Cerebellar cortex (tissue), 1 donor: ENCODE results near the gene CDX2.

Experiments used
- DNase-seq: peaks from one replicate; pipeline ENCODE4 v3.0.0-alpha.2; 2015; ENCODE audit warnings: low spot score

Gene CDX2

DNA sequence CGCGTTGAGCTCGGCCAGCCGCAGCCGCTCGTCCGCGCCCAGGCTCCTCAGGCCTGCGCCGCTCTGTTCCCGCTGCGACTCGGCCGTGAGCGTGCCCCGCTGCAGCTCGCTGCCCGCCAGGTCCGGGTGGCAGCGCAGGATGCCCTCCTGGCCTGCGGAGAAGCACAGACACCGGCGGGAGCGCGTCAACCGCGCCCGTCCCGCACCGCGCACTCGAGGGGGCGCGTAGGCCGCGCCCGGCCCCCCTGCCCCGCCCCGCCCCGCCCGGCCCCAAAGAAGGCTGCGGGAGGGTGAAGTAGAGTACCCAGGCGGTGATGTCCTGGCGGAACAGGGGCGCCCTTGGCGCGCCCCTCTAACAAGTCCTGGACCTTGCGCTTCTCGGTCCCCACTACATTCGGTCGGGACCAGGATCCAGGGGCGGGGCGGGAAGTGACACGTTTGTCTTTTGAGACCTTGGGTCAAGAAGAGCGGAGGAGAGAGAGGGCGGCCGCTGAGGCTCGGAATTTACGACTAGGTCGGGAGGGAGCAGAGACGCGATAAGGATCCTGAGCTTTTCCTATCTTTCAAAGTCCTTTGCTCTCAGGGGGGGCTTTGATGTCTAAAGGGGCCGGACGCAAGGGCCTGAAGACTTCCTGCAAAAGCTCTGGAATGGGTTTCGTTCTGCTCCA, 9.3 kb upstream of the CDX2 start:
- no peak for DNase-seq

GRCh38 chr13:27977476-27978300, 8.6 kb upstream of the CDX2 start:
- no peak for DNase-seq

DNA sequence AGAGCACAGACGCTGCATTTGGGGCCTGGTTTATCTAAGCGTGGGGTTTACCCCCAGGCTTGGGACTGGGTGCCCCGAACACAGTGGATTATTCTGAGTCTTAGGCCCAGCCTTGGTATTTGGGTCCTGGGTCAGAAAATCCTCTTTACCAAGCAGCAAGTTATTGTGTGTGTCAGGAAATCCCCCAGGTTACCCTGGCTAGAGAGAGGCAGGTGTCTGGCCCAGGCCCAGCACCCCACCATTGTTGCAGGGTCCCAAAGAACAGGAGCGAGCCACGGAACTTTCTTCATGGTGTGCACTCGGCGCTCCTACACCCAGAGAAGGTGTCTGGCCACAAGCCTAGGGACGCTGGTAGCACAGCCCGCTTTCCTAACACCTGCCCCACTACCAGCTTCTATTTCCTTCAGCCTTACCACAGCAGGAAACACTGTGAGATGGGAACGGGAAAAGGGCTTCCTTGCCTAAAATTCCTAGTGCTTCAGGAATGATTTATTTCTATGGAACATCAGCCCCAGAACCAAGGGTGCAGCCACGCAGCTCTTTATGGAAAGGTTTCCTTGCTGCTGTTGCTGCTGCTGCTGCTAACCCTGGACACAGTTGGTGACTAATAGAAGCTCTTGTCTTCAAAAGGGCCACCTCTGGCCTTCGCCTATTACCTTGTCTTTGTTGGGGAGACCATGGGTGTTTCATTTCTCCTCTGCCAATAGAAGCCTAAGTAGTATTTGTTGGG, 7.4 kb upstream of the CDX2 start:
- no peak for DNase-seq

GRCh38 chr13:27975564-27976361, 6.6 kb upstream of the CDX2 start:
- DNase-seq: no peak

DNA sequence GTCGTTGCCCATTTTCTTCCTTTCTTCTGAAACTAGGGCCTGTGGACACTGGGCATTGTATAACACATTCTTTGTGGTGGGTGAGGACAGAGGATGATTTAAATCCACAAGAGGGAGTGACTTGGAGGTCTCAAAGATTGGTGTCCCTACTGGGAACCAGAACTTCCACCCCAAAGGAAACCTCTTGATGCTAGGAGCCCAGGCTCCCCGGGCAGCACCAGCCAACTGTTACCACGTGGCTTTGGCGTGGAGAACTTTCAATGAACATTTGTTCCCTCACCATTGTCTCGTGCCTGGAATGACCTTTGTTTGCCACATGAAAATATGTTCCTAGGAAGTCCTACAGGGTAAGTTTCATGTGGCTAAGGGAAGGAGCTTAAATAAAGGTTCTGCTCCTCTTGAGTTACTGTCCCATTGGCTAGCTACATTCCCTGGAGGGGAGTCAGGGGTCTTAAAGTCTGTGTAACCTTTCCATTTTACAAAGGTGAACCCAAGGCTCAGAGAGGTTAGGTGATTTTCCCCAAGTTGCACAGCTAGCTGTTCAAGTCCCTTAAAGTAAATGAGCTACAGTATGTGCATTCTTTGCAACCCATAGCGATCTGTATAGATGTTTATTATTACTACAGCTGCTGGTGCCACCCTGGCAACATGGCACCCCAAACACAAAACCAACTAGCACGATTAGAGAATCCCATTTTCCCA, 5.0 kb upstream of the CDX2 start:
- no peak for DNase-seq

GRCh38 chr13:27973291-27973690, 4.2 kb upstream of the CDX2 start:
- DNase-seq: no peak

GRCh38 chr13:27972478-27972820, 3.3 kb upstream of the CDX2 start:
- DNase-seq: no peak

- no peak for DNase-seq
These were observed 2.8 kb upstream of the CDX2 start for GRCh38 chr13:27971776-27972477.

GRCh38 chr13:27971236-27971645, 2.1 kb upstream of the CDX2 start:
- no peak for DNase-seq

GRCh38 chr13:27970382-27971235, 1.5 kb upstream of the CDX2 start:
- no peak for DNase-seq

DNA sequence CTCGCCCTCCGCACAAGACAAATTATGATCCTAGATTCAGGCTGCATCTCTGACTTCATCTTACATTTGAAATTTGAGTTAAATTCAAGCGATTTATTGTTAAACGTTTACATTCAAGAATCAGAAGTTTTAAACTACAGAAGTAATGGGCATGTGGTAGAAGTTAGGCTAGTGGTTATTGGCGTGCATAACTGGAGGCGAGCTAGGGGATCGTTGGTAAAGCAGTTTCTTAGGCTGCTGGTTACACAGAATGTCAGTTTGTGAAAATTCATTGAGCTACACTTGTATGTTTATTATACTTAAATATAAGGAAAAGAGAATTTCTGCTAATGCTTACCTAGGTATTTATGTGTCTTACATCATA, 733 bp upstream of the CDX2 start:
- no peak for DNase-seq

GRCh38 chr13:27968316-27969081, 616 bp downstream of the CDX2 start:
- DNase-seq: no peak

GRCh38 chr13:27967736-27968315, 1.3 kb downstream of the CDX2 start:
- DNase-seq: no peak

DNA sequence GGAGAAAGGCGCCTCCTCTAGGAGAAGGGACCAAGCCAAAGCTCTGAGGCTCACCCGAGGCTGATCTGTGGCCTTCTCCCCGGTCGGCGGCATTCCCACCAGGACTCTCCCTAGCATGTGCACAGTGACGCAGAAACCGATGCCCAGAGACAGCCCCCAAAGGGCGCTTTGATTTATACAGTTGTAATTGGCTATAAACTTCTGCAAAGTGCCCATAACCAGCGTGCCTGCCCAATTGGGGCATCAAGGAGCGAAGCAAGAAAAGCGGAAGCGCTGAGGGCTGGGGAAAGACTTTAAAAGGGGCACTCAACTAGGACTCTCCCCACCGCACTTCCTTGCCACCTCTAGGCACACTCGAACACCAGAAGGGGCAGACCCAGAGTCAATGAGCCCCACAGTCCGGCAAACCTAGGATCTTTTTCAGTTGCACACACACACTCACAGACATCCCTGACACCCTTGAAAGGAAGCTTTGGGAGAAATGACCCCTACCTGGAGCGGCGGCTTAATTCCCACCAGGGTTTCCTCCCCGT, 1.8 kb downstream of the CDX2 start:
- DNase-seq: no peak

DNA sequence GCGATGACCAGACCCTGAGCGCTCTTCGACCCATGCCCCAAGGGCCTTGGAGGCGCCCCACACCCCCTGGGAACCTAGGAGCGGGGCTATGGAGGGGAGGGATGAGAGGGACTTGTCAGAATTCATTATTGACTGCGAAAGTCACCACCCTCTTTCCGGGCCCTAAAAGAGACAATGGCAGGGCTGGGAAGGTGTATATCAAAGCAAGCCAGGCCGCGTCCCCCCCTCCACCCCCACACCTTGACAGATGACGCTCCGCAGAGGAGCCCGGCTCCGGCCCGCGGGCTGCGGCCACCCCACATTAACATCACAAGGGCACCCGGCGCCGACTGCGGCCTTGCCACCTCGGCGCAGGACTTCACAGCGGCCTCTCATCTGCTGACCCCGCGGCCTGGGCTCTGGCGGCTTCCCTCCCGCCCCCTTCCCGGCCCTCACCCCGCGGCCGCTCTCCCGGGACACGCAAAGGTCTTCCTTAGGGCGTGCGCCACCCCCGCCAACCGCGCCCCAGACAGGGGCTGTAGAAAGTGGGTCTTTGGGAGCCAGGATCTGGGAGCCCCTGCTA, 2.4 kb downstream of the CDX2 start:
- DNase-seq: no peak

GRCh38 chr13:27965740-27966640, 3.1 kb downstream of the CDX2 start:
- no peak for DNase-seq

GRCh38 chr13:27965343-27965739, 3.8 kb downstream of the CDX2 start:
- no peak for DNase-seq
